ENCODE results near the gene AKT2.

Gene AKT2

GRCh38 chr19:40225440-40226305, 59.5 kb downstream of the AKT2 start:
- no peak overlapping the region for H3K27ac ChIP-seq (ENCODE audit: low read length)
- peak; percentile 21 for DNase-seq

GRCh38 chr19:40224342-40225150, 60.6 kb downstream of the AKT2 start:
- TF ChIP-seq EZH2phosphoT487 (IDR thresholded peaks at IDR 0.05; ENCODE audit: low read length) = no peak
- TF ChIP-seq EZH2 (optimal IDR thresholded peaks at IDR 0.05; ENCODE audit: low read depth, low read length) = no peak
- no peak for TF ChIP-seq CTCF (IDR thresholded peaks at IDR 0.05; ENCODE audit: low read length)
- Histone ChIP-seq H3K27ac (ENCODE audit: low read length) (no peak overlapping the region), H3K9me2 (replicated peaks; ENCODE audit: insufficient read depth, low read length) (no peaks in the 10 kb centered on the region), H3K4me3 (ENCODE audit: low read length) (no peak overlapping the region), H2AFZ (ENCODE audit: low read length) (no peak overlapping the region), H3K27me3 (replicated peaks; ENCODE audit: insufficient read depth, low read length) (0 out of 2 replicates have a peak, but pooled peaks cover 5% of the 10 kb centered on the region), H3K4me1 (ENCODE audit: low read length) (no peaks in the 10 kb centered on the region), H3F3A (ENCODE audit: insufficient read depth, low read length) (no peaks in the 10 kb centered on the region), H4K20me1 (ENCODE audit: insufficient read depth, low read length) (no peaks in the 10 kb centered on the region), H3K9ac (ENCODE audit: low read length) (no peak overlapping the region), H3K9me3 (replicated peaks; ENCODE audit: insufficient read depth, low read length) (no peaks in the 10 kb centered on the region), H3K4me2 (ENCODE audit: low read depth, low read length) (no peak overlapping the region), H3K36me3 (replicated peaks; ENCODE audit: insufficient read depth, low read length) (no peaks in the 10 kb centered on the region), H3K79me2 (ENCODE audit: low read length) (no peaks in the 10 kb centered on the region)
- no peak for DNase-seq

More at GRCh38 chr19:40225440-40226305, 59.5 kb downstream of the AKT2 start:
- H3K36me3 ChIP-seq (replicated peaks; ENCODE audit: insufficient read depth, low read length) = no peaks in the 10 kb centered on the region
- H3K9me2 ChIP-seq (replicated peaks; ENCODE audit: insufficient read depth, low read length) = no peaks in the 10 kb centered on the region
- 0 out of 2 replicates have a peak, but pooled peaks cover 5% of the 10 kb centered on the region for H3K27me3 ChIP-seq (replicated peaks; ENCODE audit: insufficient read depth, low read length)
- H3K4me2 ChIP-seq (ENCODE audit: low read depth, low read length) = peak overlapping the region; percentile 71
- peak overlapping the region; percentile 44 for H3K4me3 ChIP-seq (ENCODE audit: low read length)
- no peaks in the 10 kb centered on the region for H3K79me2 ChIP-seq (ENCODE audit: low read length)
- no peaks in the 10 kb centered on the region for H3K9me3 ChIP-seq (replicated peaks; ENCODE audit: insufficient read depth, low read length)
- no peaks in the 10 kb centered on the region for H4K20me1 ChIP-seq (ENCODE audit: insufficient read depth, low read length)
- no peaks in the 10 kb centered on the region for H3F3A ChIP-seq (ENCODE audit: insufficient read depth, low read length)
- no peaks in the 10 kb centered on the region for H3K4me1 ChIP-seq (ENCODE audit: low read length)
- TF ChIP-seq EZH2phosphoT487 (IDR thresholded peaks at IDR 0.05; ENCODE audit: low read length) = no peak
- peak; percentile 47 for TF ChIP-seq CTCF (IDR thresholded peaks at IDR 0.05; ENCODE audit: low read length)
- no peak for TF ChIP-seq EZH2 (optimal IDR thresholded peaks at IDR 0.05; ENCODE audit: low read depth, low read length)
- peak overlapping the region; percentile 56 for H2AFZ ChIP-seq (ENCODE audit: low read length)
- H3K9ac ChIP-seq (ENCODE audit: low read length) = no peak overlapping the region

GRCh38 chr19:40223135-40223822, 61.9 kb downstream of the AKT2 start:
- H3K79me2 ChIP-seq (ENCODE audit: low read length) = no peaks in the 10 kb centered on the region
- H3K4me2 ChIP-seq (ENCODE audit: low read depth, low read length) = no peak overlapping the region
- H2AFZ ChIP-seq (ENCODE audit: low read length) = no peak overlapping the region
- no peaks in the 10 kb centered on the region for H3K9me3 ChIP-seq (replicated peaks; ENCODE audit: insufficient read depth, low read length)
- no peak overlapping the region for H3K9ac ChIP-seq (ENCODE audit: low read length)
- H3K27ac ChIP-seq (ENCODE audit: low read length) = no peak overlapping the region
- no peak for DNase-seq
- no peaks in the 10 kb centered on the region for H3K36me3 ChIP-seq (replicated peaks; ENCODE audit: insufficient read depth, low read length)
- H3K9me2 ChIP-seq (replicated peaks; ENCODE audit: insufficient read depth, low read length) = no peaks in the 10 kb centered on the region
- H3K4me3 ChIP-seq (ENCODE audit: low read length) = no peak overlapping the region
- no peaks in the 10 kb centered on the region for H3K4me1 ChIP-seq (ENCODE audit: low read length)
- TF ChIP-seq EZH2phosphoT487 (IDR thresholded peaks at IDR 0.05; ENCODE audit: low read length) = no peak
- TF ChIP-seq EZH2 (optimal IDR thresholded peaks at IDR 0.05; ENCODE audit: low read depth, low read length) = no peak
- no peak for TF ChIP-seq CTCF (IDR thresholded peaks at IDR 0.05; ENCODE audit: low read length)
- 0 out of 2 replicates have a peak, but pooled peaks cover 5% of the 10 kb centered on the region for H3K27me3 ChIP-seq (replicated peaks; ENCODE audit: insufficient read depth, low read length)
- no peaks in the 10 kb centered on the region for H4K20me1 ChIP-seq (ENCODE audit: insufficient read depth, low read length)
- no peaks in the 10 kb centered on the region for H3F3A ChIP-seq (ENCODE audit: insufficient read depth, low read length)

Measured in MM.1S (cell line).